GM23248 (cell line): ENCODE data around the gene NOBOX.
"Not testable (repeated sequence)": the region's sequence is repeated elsewhere in the genome, so short reads cannot be mapped to it uniquely, and the experiment has no call there.

Source experiments
- EZH2 ChIP-seq: fragments of 200-600 bp; sonication (generic); IDR thresholded peaks from 2 replicates; pipeline ENCODE4 v1.6.1; 2018; ENCODE audit warnings: antibody characterized with exemption, mild to moderate bottlenecking; ENCODE audit not compliant: insufficient read depth, poor library complexity, severe bottlenecking
- EZH2phosphoT487 ChIP-seq: fragments of 200-600 bp; sonication (generic); IDR thresholded peaks from 2 replicates; pipeline ENCODE4 v1.6.1; 2018; ENCODE audit warnings: antibody characterized with exemption, moderate library complexity, mild to moderate bottlenecking, low read depth; ENCODE audit not compliant: insufficient read depth

DNA sequence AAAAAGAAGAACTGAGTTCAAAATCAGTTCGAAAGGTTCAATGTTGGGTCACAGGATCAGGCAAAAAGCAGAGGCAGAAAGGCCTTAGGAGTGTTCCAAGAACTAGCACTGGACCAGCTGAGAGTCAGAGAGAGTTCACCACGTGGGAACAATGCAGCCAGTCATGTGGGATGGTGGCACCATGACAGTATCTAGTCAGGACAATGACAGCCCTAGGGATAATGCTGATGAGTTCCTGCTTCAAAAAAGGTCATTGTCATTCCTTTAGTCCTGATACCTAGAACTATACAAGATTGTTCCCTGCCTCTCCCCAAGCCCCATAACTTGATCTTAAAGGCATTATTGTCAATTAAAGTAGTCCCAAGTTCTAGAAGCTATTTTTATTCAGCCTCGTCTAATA is 51.8 kb downstream of the NOBOX start:
- not testable (repeated sequence) for TF ChIP-seq EZH2, EZH2phosphoT487
